Islet of Langerhans (tissue), 1 donor: ENCODE data around the gene OR10G4.
"Not testable (repeated sequence)": the region's sequence is repeated elsewhere in the genome, so short reads cannot be mapped to it uniquely, and the experiment has no call there.

Source experiments
- FAIRE-seq: peaks from one replicate; lab custom pipeline; 2011; peaks lifted over from hg19 to GRCh38; lab: Jason Lieb, UNC

OR10G4 gene, protein sequence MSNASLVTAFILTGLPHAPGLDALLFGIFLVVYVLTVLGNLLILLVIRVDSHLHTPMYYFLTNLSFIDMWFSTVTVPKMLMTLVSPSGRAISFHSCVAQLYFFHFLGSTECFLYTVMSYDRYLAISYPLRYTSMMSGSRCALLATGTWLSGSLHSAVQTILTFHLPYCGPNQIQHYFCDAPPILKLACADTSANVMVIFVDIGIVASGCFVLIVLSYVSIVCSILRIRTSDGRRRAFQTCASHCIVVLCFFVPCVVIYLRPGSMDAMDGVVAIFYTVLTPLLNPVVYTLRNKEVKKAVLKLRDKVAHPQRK

DNA sequence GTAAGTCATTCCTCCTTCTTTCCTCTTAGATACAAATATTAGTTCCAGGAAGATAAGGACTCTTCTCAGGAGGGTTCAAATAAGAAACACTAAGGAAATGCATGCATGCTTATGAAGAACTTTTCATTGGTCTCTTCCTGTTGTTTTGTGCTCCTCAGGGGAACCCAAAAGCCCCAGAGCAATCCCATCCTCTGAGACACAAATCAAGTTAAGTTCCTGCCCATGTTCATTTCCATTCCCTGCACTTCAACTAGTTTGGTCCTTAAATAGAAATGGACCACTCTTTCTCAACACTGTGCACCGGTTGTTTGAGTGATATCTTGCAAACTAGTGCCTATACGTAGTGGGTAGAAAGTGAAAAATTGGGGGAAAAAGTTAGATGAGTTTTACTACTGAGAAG, at the start of gene OR10G4:
Gene OR10G4 (plus strand): TSS at position 301 of the 400 bp plus-strand sequence. CDS start 2,578 bp downstream, outside the sequence.
- FAIRE-seq: no peak

DNA sequence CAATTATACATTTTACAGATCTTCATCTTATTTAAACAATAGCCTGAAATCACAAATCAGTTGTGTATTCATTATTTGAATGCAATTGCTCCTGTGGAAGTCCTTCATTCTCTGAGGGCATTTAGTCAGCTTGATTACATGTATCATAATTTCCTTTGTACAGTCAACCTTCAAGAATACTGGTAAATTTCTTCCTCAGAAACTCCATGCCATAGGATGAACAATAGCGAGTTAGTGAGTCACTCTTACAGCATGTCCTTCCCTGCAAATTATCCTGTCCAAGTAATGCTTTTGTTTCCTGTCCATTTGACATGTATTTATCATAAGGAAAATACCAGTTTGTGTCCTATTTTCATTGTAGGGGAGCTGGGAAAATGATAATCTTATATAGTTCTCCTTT, 39.0 kb upstream of the OR10G4 start:
- no peak for FAIRE-seq

DNA sequence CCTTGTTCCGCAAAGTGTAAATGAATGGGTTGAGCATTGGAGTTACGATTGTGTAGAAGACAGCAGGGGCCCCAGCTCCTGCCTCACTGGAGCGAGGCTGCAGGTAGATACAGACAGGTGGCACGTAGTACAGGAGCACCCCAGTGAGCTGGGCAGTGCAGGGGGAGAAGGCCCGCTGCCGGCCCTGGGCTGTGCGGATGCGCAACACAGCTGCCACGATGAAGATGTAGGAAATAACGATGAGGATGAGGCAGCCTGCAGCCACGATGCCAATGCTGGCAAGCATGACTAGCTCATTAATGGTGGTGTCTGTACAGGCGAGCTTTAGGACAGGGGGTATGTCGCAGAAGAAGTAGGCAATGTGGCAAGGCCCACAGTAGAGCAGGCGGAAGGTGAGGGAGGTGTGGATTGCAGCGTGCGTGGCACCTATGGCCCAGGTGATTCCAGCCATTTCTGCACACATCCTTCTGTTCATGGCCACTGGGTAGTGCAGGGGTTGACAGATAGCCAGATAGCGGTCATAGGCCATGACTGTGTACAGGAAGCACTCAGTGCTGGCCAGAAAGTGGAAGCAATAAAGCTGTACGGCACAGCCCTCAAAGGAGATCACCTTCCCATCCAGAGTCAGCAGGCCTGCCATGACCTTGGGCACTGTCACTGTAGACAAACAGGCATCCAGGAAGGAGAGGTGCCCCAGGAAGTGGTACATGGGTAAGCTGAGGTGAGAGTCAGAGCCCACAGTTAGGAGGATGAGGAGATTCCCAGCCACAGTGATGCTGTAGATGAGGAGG, 35.8 kb upstream of the OR10G4 start:
- FAIRE-seq: no peak

DNA sequence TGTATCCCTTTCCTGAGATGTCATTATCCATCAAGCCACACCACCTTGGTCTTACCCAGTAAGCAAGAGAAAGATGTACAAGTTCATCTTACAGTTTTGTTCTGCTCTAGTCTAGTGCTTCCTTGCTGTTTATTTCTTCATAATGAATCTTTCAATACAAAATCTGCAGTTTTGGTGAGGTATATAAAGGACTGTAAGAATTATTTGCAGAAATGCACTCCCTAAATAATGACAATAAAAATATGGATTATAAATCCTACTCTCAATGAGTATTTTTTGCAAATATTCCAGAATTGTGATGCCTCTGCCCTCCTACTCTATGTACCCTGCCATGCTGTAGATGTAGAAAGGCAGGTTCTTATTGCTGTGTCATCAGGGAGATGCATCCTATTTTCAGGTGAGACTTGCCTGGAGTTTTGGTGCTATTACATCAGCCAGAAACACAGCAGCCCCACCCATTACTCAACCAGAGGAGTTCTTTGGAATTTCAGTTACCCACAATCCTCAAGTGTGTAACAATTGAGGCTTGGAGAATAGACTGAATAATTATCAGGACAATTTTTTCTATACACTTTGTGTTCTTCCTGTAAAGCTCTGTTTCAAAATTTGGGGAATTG, 35.0 kb upstream of the OR10G4 start, which contains the start of gene OR10S1:
Gene OR10S1 (minus strand): TSS at position 51 of the 617 bp plus-strand sequence. CDS start 117 bp downstream, outside the sequence.
- FAIRE-seq: no peak

DNA sequence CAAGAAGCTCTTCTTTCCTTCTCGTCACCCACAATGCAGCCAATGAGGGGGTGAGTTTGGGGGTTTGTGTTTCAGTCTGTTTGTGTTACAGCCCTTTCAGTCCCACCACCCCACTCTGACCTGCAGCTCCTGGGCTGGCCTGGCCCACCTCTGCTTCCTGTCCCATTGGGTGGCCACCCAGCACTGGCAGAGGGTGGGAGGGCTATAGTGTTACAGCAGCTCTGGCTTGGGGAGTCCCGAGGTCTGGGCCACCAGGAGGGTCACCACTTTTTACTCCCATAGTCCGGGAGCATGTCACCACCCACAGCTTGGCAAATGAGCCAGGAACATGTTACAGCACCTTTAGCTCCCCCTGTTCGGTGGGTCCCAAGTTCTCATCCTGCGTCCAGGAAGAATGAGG, 33.5 kb upstream of the OR10G4 start:
- FAIRE-seq: no peak

DNA sequence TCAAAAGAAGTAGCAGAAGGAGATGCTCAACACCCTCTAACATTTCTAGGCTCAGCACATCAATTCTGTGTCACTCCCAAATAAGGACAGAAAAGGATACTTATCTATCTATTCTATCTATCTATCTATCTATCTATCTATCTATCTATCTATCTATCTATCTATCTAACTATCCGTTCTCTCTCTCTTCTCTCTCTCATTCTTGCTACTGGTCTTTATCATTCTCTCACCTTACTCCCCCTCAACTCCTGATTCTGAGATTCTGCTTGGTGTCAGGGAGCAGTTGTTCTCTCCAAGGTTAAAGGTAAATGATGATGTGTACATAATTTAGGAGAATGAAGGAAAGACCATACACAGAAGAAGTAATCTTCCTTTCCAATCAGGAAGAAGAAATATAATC, 17.7 kb upstream of the OR10G4 start, which contains the start of gene OR10G6:
Gene OR10G6 (minus strand): TSS at position 43 of the 400 bp plus-strand sequence. CDS start 0 bp downstream, at position 43.
- FAIRE-seq: no peak

DNA sequence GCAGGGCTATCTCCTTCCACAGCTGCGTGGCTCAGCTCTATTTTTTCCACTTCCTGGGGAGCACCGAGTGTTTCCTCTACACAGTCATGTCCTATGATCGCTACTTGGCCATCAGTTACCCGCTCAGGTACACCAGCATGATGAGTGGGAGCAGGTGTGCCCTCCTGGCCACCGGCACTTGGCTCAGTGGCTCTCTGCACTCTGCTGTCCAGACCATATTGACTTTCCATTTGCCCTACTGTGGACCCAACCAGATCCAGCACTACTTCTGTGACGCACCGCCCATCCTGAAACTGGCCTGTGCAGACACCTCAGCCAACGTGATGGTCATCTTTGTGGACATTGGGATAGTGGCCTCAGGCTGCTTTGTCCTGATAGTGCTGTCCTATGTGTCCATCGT, 3.0 kb downstream of the OR10G4 start:
- not testable (repeated sequence) for FAIRE-seq

DNA sequence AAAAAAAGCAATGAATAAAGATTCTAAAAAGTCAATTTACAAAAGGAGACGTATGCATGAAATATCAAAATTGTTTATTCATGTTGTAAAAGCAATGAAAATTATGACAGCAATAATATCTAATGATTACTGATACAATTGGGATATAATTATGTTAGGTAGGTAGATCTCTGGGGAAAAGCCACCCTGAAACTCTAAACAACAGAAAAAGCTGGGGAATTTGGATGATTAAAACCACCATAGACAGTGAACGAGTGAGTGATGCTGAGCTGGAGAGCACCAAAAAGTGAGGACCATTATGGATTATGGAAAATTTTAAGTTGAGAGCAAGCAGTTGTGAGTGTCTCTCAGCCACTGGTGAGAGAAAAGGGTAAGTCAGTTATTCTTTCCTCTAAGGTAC, 13.7 kb downstream of the OR10G4 start, which contains the start of gene OR10G8:
Gene OR10G8 (plus strand): TSS at position 301 of the 400 bp plus-strand sequence. CDS start 2,825 bp downstream, outside the sequence.
- FAIRE-seq: no peak

DNA sequence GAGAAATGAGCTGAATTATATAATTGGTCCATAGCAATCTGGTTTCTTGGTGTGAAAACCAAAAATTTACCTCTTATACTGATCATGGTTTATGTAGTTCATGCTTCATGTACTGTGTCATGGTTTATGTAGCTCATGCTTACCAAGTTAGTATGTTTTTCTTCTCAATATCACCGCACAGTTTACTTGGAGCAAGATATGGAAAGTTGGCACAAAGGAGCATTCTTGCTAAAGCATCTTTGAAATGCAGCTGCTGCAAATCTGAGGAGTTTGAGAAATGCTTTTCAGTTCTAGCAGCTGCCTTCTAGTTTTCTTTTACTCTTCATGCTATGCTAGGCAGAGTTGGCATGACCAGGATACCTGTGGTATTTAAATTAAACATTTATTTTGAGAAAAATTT, 23.9 kb downstream of the OR10G4 start:
- no peak for FAIRE-seq

DNA sequence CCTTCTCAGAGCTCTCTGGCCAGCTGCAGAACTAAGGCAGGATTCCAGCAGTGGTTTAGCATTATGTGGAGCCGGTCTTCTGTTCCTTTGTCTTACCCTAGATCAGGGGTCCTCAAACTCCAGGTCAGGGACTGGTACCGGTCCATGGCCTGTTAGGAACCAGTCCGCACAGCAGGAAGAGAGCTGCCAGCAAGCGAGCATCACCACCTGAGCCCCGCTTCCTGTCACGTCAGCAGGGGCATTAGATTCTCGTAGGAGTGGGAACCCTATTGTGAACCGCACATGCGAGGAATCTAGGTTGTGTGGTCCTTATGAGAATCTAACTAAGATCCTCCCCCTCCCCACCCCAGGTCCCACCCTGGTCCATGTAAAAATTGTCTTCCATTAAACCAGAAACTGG, 26.8 kb downstream of the OR10G4 start:
- no peak for FAIRE-seq

DNA sequence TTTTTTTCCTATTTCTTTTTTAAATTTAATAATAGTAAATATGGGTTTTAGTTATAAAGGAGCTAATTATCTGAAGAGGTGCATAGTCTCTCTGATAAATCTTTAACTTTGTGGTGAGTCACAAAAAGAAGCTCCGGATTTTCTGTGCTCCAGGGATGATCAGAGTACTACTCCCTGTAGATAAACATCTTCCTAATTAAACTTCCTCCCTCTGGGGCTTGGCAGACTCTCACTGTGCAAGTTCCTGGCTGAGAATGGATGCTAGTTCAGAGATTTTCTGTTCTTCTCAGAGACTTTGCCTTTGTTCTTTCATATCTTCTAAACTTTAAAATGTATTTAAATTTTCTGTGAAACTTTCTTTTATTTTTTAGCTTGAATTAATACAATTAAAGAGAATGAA, 28.5 kb downstream of the OR10G4 start, which contains the start of gene OR10G7:
Gene OR10G7 (minus strand): TSS at position 72 of the 400 bp plus-strand sequence. CDS start 2,324 bp downstream, outside the sequence.
- no peak for FAIRE-seq

DNA sequence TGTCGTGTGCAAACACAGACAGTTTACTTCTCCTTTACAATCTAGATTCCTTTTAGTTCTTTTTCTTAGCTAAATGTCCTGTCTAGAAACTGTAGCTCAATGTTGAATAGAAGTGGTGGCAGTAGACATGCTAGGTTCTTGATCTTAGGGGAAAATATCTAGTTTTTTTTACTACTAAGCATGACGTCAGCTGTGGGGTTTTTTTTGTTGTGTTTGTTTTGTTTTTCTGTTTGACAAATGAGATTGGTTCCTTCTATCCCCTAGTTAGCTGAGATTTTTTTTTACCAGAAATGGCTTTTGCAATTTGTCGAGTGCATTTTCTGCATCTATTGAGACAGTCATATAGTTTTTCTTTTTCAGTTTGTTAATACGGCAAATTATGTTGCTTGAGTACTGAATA, 30.6 kb downstream of the OR10G4 start:
- FAIRE-seq: no peak

DNA sequence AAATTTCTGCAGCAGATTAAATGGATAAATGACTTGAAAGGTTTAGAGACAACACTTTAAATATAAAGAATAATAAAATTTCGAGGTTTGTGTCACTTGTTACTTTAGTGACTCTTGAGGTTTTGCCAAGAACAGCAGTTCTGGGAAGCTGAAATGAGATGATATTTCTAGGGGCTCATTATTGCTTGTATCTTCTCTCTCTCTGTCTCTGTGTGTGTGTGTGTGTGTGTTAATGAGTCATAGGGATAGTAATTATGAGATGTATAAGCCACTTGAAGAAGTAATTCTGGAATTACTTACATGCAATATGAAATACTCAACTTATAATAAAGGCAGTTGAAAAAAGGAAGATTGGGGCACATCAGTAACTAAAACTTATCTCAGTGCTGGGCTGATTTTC, 38.0 kb downstream of the OR10G4 start:
- FAIRE-seq: no peak

DNA sequence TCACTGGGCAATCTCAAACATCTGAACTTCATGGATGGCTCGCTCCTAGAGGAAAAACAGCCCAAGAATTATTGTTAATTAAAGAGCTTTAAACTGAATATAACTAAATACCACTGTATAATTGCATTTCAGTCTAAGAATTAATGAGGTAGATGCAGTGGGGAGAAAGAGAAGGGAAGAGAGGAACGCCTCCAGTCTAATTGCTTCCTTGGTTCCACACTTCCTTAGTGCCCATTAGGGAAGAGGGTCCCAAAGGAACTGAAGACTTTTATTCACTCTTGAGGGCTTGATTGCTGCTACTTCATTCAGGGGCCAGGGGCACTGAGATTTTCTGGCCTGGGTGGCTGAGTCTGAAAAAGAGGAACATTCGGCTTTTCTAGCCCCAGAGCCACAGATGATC, 40.2 kb downstream of the OR10G4 start:
- no peak for FAIRE-seq
